ENCODE results near the gene ASB3. TPM values are rescaled to one million over a fixed set of nuclear protein-coding genes. Genes with fewer than 3 reads are reported as not detected.

Gene ASB3
- total RNA-seq, 1 experiment from 2014 or later = 23.1 TPM

DNA sequence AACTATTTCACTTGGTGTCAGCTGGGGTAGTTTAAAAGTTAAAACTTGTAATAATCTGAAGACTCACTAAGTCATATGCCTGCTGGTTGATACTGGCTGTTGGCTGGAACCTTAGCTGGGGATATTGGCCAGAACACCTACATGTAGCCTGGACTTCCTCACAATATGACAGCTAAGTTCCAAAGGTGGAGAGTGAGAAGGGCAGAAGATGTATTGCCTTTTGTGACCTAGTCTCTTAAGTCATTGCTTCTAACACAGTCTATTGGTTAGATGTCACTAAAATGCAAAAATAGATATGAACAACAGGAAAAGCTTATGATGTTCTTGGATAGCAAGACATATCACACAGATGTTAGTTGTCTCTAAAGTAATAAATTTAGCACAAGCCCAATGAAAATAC, 132.4 kb downstream of the ASB3 start:
- H4K20me1 ChIP-seq (ENCODE audit: control insufficient read depth, insufficient read depth, insufficient read length) = no peaks in the 10 kb centered on the region
- no peak overlapping the region for H3K27ac ChIP-seq (ENCODE audit: insufficient read length, low read depth, low read length)
- H3K79me2 ChIP-seq (ENCODE audit: insufficient read depth, low read length) = no peaks in the 10 kb centered on the region
- Mint-ChIP-seq H3K36me3 (ENCODE audit: insufficient read depth in 1 of 3, low read depth in 3 of 3) (peaks cover 7 to 15% (median 8%) of the 10 kb centered on the region in 3 experiments), H3K27ac (no peak overlapping the region), H3K4me3 (no peak overlapping the region), H3K27me3 (ENCODE audit: low read depth) (no peaks in the 10 kb centered on the region), H3K9me3 (peaks cover 7 to 12% of the 10 kb centered on the region in 2 experiments; a peak in 4 of 5 replicates), H3K4me1 (peaks cover 5 to 7% of the 10 kb centered on the region in 2 experiments)
- no peak overlapping the region for H2BK120ac ChIP-seq (ENCODE audit: low read depth, low read length, poor library complexity, severe bottlenecking)
- no peak overlapping the region for H3K14ac ChIP-seq (ENCODE audit: insufficient read depth, low read length)
- H4K5ac ChIP-seq (ENCODE audit: insufficient read length, low read depth, low read length) = no peak overlapping the region
- H4K91ac ChIP-seq (ENCODE audit: insufficient read length, low read depth, low read length) = no peak overlapping the region
- H3K4me2 ChIP-seq (ENCODE audit: insufficient read depth, insufficient read length, low read length) = no peak overlapping the region
- DNase-seq = no peak
- no peak overlapping the region for H2AFZ ChIP-seq (ENCODE audit: low read length)
- no peak overlapping the region for H4K8ac ChIP-seq (replicated peaks; ENCODE audit: insufficient read length, low read depth, low read length)
- no peak overlapping the region for H3K23ac ChIP-seq (ENCODE audit: insufficient read length, low read depth, low read length)
- no peak overlapping the region for H2AK5ac ChIP-seq (ENCODE audit: insufficient read length, low read length)
- H3K4ac ChIP-seq (ENCODE audit: low read depth, low read length) = no peak overlapping the region
- H3K18ac ChIP-seq (ENCODE audit: insufficient read length, low read depth, low read length) = no peak overlapping the region
- H3K9me3 ChIP-seq (ENCODE audit: control insufficient read depth, low read depth, low read length) = no peaks in the 10 kb centered on the region
- no peak overlapping the region for H2BK5ac ChIP-seq (ENCODE audit: insufficient read length, low read length)
- no peak overlapping the region for H3K56ac ChIP-seq (ENCODE audit: insufficient read length, low read depth, low read length)
- no peak overlapping the region for H3K9ac ChIP-seq (ENCODE audit: extremely low read depth, insufficient read length, low read length)
- H3K23me2 ChIP-seq (ENCODE audit: insufficient read length, low read depth, low read length, poor library complexity, severe bottlenecking) = no peaks in the 10 kb centered on the region
- H2BK15ac ChIP-seq (ENCODE audit: low read depth, low read length) = no peak overlapping the region
- H3K4me1 ChIP-seq (ENCODE audit: insufficient read depth, low read length) = no peaks in the 10 kb centered on the region
- no peak overlapping the region for H2BK12ac ChIP-seq (ENCODE audit: insufficient read length, low read depth, low read length)
- H3K27me3 ChIP-seq (ENCODE audit: insufficient read depth, low read length) = no peaks in the 10 kb centered on the region
- H2BK20ac ChIP-seq (ENCODE audit: low read depth, low read length, poor library complexity, severe bottlenecking) = no peak overlapping the region
- no peak overlapping the region for H3T11ph ChIP-seq (ENCODE audit: low read length)
- TF ChIP-seq, protein P1, sequence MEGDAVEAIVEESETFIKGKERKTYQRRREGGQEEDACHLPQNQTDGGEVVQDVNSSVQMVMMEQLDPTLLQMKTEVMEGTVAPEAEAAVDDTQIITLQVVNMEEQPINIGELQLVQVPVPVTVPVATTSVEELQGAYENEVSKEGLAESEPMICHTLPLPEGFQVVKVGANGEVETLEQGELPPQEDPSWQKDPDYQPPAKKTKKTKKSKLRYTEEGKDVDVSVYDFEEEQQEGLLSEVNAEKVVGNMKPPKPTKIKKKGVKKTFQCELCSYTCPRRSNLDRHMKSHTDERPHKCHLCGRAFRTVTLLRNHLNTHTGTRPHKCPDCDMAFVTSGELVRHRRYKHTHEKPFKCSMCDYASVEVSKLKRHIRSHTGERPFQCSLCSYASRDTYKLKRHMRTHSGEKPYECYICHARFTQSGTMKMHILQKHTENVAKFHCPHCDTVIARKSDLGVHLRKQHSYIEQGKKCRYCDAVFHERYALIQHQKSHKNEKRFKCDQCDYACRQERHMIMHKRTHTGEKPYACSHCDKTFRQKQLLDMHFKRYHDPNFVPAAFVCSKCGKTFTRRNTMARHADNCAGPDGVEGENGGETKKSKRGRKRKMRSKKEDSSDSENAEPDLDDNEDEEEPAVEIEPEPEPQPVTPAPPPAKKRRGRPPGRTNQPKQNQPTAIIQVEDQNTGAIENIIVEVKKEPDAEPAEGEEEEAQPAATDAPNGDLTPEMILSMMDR (conservative IDR thresholded peaks at IDR 0.05) = no peak
- H3K79me1 ChIP-seq (ENCODE audit: insufficient read depth, low read depth, low read length, poor library complexity, severe bottlenecking) = no peaks in the 10 kb centered on the region

All from H9 (cell line).